ENCODE data around the gene AGMO.

DNA sequence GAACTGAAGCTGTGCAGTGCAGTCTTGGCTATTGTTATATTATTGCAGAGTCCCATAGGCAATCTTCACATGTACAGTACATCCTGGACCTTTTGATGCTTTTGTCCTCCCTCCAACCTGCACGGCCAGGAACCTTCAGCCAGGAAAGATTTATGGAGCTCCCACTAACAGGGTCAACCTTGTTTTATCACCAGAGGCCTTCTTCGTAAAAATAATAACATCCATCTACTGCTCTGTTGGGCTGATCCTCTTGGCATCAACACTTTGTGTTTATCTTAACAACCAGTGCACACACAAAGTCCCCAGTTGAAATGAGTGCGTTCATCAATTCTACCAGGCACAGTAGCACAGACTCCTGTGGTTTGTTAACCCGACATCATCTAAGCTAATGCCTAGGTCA is 72.4 kb downstream of the AGMO start:
- TF ChIP-seq, protein P1, sequence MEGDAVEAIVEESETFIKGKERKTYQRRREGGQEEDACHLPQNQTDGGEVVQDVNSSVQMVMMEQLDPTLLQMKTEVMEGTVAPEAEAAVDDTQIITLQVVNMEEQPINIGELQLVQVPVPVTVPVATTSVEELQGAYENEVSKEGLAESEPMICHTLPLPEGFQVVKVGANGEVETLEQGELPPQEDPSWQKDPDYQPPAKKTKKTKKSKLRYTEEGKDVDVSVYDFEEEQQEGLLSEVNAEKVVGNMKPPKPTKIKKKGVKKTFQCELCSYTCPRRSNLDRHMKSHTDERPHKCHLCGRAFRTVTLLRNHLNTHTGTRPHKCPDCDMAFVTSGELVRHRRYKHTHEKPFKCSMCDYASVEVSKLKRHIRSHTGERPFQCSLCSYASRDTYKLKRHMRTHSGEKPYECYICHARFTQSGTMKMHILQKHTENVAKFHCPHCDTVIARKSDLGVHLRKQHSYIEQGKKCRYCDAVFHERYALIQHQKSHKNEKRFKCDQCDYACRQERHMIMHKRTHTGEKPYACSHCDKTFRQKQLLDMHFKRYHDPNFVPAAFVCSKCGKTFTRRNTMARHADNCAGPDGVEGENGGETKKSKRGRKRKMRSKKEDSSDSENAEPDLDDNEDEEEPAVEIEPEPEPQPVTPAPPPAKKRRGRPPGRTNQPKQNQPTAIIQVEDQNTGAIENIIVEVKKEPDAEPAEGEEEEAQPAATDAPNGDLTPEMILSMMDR (IDR thresholded peaks at IDR 0.05), result no peak
- no peak for TF ChIP-seq POLR2A (IDR thresholded peaks at IDR 0.05)

All from gastroesophageal sphincter (tissue), 3 donors.